Hematopoietic multipotent progenitor cell treated with erythropoietin and hydrocortisone succinate and interleukin-3 and kit ligand, for 6 days (in vitro differentiated cells): ENCODE results near the gene MYOD1.

ENCODE experiments used
- DNase-seq: peaks from one replicate; pipeline ENCODE4 v3.0.0-alpha.2; 2015

MYOD1 gene

GRCh38 chr11:17735818-17736578, 16.6 kb downstream of the MYOD1 start:
- no peak for DNase-seq

- DNase-seq: no peak
Measured at GRCh38 chr11:17736579-17736893, 17.2 kb downstream of the MYOD1 start.

- DNase-seq: no peak
Measured at GRCh38 chr11:17736930-17737817, 17.8 kb downstream of the MYOD1 start.

GRCh38 chr11:17738151-17738973, 19.0 kb downstream of the MYOD1 start:
- no peak for DNase-seq

GRCh38 chr11:17739945-17740338, 20.6 kb downstream of the MYOD1 start:
- DNase-seq: no peak

- no peak for DNase-seq
Measured at GRCh38 chr11:17740649-17741235, 21.4 kb downstream of the MYOD1 start.

- no peak for DNase-seq
Measured at GRCh38 chr11:17741487-17741886, 22.1 kb downstream of the MYOD1 start.

- no peak for DNase-seq
Measured at GRCh38 chr11:17742019-17742418, 22.6 kb downstream of the MYOD1 start.

- no peak for DNase-seq
Measured at GRCh38 chr11:17743026-17743807, 23.8 kb downstream of the MYOD1 start.

GRCh38 chr11:17743808-17744119, 24.4 kb downstream of the MYOD1 start:
- no peak for DNase-seq

- DNase-seq: no peak
Measured at GRCh38 chr11:17744151-17744940, 25.0 kb downstream of the MYOD1 start.

GRCh38 chr11:17745023-17745772, 25.8 kb downstream of the MYOD1 start:
- DNase-seq: no peak

- DNase-seq: no peak
Measured at GRCh38 chr11:17746096-17746495, 26.7 kb downstream of the MYOD1 start.

GRCh38 chr11:17747131-17747955, 28.0 kb downstream of the MYOD1 start:
- no peak for DNase-seq

- DNase-seq: no peak
Measured at GRCh38 chr11:17748044-17748443, 28.7 kb downstream of the MYOD1 start.

- DNase-seq: no peak
Measured at GRCh38 chr11:17748761-17749721, 29.7 kb downstream of the MYOD1 start.

GRCh38 chr11:17750013-17750800, 30.8 kb downstream of the MYOD1 start:
- DNase-seq: no peak

- DNase-seq: no peak
Measured at GRCh38 chr11:17750801-17751165, 31.4 kb downstream of the MYOD1 start.
